Mucosa of stomach (tissue), 1 donor: ENCODE data around the gene LRRC8E.

Source experiments
- H3K27me3 ChIP-seq: one replicate; pipeline ENCODE4 v1.7.0; 2013; ENCODE audit warnings: mild to moderate bottlenecking, low read length; ENCODE audit not compliant: control insufficient read depth, insufficient read depth
- H3K36me3 ChIP-seq: one replicate; pipeline ENCODE4 v1.7.0; 2013; ENCODE audit warnings: low read length; ENCODE audit not compliant: control insufficient read depth, insufficient read depth
- H3K4me1 ChIP-seq: one replicate; pipeline ENCODE4 v1.7.0; 2013; ENCODE audit warnings: mild to moderate bottlenecking, low read length; ENCODE audit not compliant: control insufficient read depth, insufficient read depth
- H3K4me3 ChIP-seq: one replicate; pipeline ENCODE4 v1.7.0; 2013; ENCODE audit warnings: low read length
- H3K9ac ChIP-seq: one replicate; pipeline ENCODE4 v1.7.0; 2013; ENCODE audit warnings: mild to moderate bottlenecking, low read length, moderate library complexity
- H3K9me3 ChIP-seq: one replicate; pipeline ENCODE4 v1.7.0; 2013; ENCODE audit warnings: mild to moderate bottlenecking, low read length, moderate library complexity; ENCODE audit not compliant: control insufficient read depth
- donor health status: Pancreatic carcinoma.

Gene LRRC8E

GRCh38 chr19:7863971-7864689 lies 24.2 kb upstream of the LRRC8E start:
- H3K4me3 ChIP-seq: no peak overlapping the region
- H3K9ac ChIP-seq: no peak overlapping the region
- H3K36me3 ChIP-seq: no peaks in the 10 kb centered on the region
- no peaks in the 10 kb centered on the region for H3K9me3 ChIP-seq
- H3K27me3 ChIP-seq: peaks cover 39% of the 10 kb centered on the region
- peaks cover 31% of the 10 kb centered on the region for H3K4me1 ChIP-seq

GRCh38 chr19:7864690-7865074 lies 23.6 kb upstream of the LRRC8E start:
- Histone ChIP-seq H3K4me1 (peaks cover 33% of the 10 kb centered on the region), H3K36me3 (no peaks in the 10 kb centered on the region), H3K4me3 (no peak overlapping the region), H3K9ac (no peak overlapping the region), H3K27me3 (peaks cover 39% of the 10 kb centered on the region), H3K9me3 (no peaks in the 10 kb centered on the region)

- peaks cover 39% of the 10 kb centered on the region for H3K4me1 ChIP-seq
- no peak overlapping the region for H3K4me3 ChIP-seq
- no peaks in the 10 kb centered on the region for H3K36me3 ChIP-seq
- no peaks in the 10 kb centered on the region for H3K9me3 ChIP-seq
- peaks cover 39% of the 10 kb centered on the region for H3K27me3 ChIP-seq
- no peak overlapping the region for H3K9ac ChIP-seq
These were observed 22.9 kb upstream of the LRRC8E start for GRCh38 chr19:7865262-7865911.

GRCh38 chr19:7866399-7867091 lies 21.8 kb upstream of the LRRC8E start:
- no peaks in the 10 kb centered on the region for H3K9me3 ChIP-seq
- no peaks in the 10 kb centered on the region for H3K36me3 ChIP-seq
- H3K9ac ChIP-seq: no peak overlapping the region
- H3K27me3 ChIP-seq: peaks cover 34% of the 10 kb centered on the region
- H3K4me3 ChIP-seq: no peak overlapping the region
- peaks cover 47% of the 10 kb centered on the region for H3K4me1 ChIP-seq

- Histone ChIP-seq H3K27me3 (peaks cover 32% of the 10 kb centered on the region), H3K4me1 (peaks cover 46% of the 10 kb centered on the region), H3K9ac (no peak overlapping the region)
These were observed 21.0 kb upstream of the LRRC8E start for GRCh38 chr19:7867092-7867844.

GRCh38 chr19:7868326-7868670 lies 20.0 kb upstream of the LRRC8E start:
- Histone ChIP-seq H3K36me3 (no peaks in the 10 kb centered on the region), H3K9me3 (no peaks in the 10 kb centered on the region), H3K27me3 (peaks cover 41% of the 10 kb centered on the region), H3K4me3 (no peak overlapping the region), H3K9ac (no peak overlapping the region), H3K4me1 (peaks cover 48% of the 10 kb centered on the region)

More at GRCh38 chr19:7867092-7867844, 21.0 kb upstream of the LRRC8E start:
- no peaks in the 10 kb centered on the region for H3K9me3 ChIP-seq
- H3K4me3 ChIP-seq: no peak overlapping the region
- no peaks in the 10 kb centered on the region for H3K36me3 ChIP-seq

DNA sequence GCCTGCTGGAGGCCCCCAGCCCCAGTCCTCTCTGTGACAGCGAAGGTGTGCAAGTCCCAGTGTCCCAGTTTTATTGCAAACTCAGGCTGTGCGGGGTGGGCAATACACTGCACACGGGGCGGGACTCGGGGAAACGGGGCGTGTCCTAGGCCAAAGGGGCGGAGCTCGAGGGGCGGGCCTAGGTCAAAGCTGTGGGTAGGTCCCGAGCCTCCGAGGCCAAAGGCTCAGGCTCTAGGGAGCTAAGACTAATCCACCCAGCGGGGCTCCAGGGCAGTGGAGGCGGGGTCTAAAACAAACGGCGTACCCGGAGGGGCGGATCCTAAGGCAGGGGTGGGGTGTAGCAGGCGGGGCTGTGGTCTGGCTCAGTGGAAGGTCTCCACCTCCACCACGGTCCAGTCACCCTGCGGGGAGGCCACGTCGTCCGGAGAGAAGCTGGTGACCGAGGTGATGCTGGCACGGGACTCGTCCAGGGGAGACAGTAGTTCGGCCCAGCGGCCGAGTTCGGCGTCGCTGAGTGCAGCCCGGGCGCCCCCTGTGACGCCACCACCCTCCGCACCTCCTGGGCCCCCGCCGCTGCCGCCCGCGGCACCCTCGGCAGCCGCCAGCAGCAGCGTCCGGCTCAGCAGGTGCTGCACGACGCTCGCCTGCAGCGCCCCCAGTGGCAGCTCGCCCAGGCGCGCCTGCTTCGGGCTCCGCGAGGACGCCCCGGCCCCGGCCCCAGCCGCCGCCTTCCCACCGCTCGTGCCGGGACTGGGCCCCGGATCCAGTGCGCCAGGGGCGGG lies 19.4 kb upstream of the LRRC8E start:
- peak overlapping the region; percentile 17 for H3K9ac ChIP-seq
- H3K4me1 ChIP-seq: peaks cover 48% of the 10 kb centered on the region
- peaks cover 44% of the 10 kb centered on the region for H3K27me3 ChIP-seq
- no peaks in the 10 kb centered on the region for H3K9me3 ChIP-seq
- no peaks in the 10 kb centered on the region for H3K36me3 ChIP-seq
- peak overlapping the region; percentile 41 for H3K4me3 ChIP-seq

DNA sequence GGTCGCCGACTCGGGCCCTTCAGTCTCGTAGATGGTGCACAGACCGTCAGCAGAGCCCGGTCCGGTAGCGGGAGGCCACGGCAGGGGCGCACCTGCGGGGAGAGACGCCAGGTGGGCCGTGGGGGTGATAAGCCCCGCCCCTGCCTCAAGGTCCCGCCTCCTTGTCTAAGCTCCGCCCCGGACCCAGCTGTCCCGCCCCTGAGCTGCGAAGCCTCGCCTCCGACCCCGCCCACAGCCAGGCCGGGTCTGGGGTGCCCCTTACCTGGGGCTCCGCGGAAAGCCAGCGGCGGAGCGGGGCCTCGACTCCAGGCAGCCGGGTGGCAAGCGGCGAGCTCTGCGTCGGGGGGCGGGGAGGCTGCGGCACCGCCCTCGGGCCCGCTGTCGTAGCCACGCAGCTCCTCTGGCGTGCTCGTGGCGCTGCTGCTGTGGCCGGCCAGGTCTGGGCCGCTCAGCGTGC lies 18.8 kb upstream of the LRRC8E start:
- H3K9me3 ChIP-seq: no peaks in the 10 kb centered on the region
- peak overlapping the region; percentile 17 for H3K9ac ChIP-seq
- H3K4me1 ChIP-seq: peaks cover 49% of the 10 kb centered on the region
- H3K36me3 ChIP-seq: no peaks in the 10 kb centered on the region
- H3K27me3 ChIP-seq: peaks cover 42% of the 10 kb centered on the region
- peak overlapping the region; percentile 19 for H3K4me3 ChIP-seq

GRCh38 chr19:7869910-7870511 lies 18.3 kb upstream of the LRRC8E start:
- Histone ChIP-seq H3K9me3 (no peaks in the 10 kb centered on the region), H3K36me3 (no peaks in the 10 kb centered on the region), H3K9ac (no peak overlapping the region), H3K4me3 (peak overlapping the region; percentile 19), H3K27me3 (peaks cover 44% of the 10 kb centered on the region), H3K4me1 (peaks cover 49% of the 10 kb centered on the region)

DNA sequence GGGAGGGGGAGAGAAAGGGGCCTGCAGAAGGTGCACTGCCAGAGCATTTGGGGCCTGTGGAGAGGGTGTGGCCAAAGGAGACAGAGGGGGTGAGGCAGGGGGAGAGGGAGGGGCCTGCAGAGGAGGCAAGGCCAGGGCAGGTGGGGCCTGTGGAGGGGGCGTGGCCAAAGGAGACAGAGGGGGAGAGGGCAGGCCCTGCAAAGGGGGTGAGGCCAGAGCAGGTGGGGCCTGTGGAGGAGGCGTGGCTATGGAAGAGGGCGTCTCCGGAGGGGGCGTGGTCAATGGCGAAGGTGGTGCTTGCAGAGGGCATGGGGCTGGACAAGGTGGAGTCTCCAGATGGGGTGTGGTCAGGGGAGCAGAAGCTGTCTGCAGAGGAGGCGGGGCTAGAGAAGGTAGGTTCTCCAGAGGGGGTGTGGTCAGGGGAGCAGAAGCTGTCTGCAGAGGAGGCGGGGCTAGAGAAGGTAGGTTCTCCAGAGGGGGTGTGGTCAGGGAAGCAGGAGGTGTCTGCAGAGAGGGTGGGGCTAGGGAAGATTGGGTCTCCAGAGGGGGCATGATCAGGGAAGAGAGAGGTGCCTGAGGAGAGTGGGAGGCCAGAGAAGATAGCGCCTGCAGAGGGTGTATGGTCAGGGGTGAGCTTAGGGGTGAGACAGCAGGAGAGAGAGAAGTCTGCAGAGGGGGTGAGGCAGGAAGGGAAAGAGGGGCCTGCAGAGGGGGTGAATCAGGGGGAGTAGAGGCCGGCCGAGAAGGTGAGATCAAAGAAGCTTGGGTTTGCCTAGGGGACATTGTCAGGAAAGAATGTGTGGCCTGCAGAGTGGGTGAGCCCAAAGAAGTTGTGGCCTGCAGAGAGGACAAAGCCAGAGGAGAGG lies 17.5 kb upstream of the LRRC8E start:
- Histone ChIP-seq H3K9me3 (no peaks in the 10 kb centered on the region), H3K27me3 (peaks cover 42% of the 10 kb centered on the region), H3K36me3 (no peaks in the 10 kb centered on the region), H3K4me1 (peaks cover 44% of the 10 kb centered on the region), H3K4me3 (no peak overlapping the region), H3K9ac (no peak overlapping the region)
